Stimulated activated CD4-positive, alpha-beta T cell treated with anti-CD3 and anti-CD28 coated beads, Interleukin-1b, Interleukin-23, amount 100 ng/mL, for 4 hours (primary cell): ENCODE data around the gene SPAG4.

Experiments used
- DNase-seq, 2 donors: peaks; one replicate each; pipeline ENCODE4 v3.0.0-alpha.2; 2020; ENCODE audit warnings: low read depth in 2 of 2

The SPAG4 gene

GRCh38 chr20:35619196-35620095 lies 3.8 kb downstream of the SPAG4 start:
- DNase-seq = peak; percentile 60 to 74

GRCh38 chr20:35620818-35621559 lies 5.4 kb downstream of the SPAG4 start:
- DNase-seq = no peak

- DNase-seq = no peak
Observed at GRCh38 chr20:35621560-35621946, 5.9 kb downstream of the SPAG4 start.

GRCh38 chr20:35625584-35626385 lies 10.2 kb downstream of the SPAG4 start:
- DNase-seq = no peak

GRCh38 chr20:35626386-35627001 lies 10.9 kb downstream of the SPAG4 start:
- no peak for DNase-seq

- DNase-seq = no peak
Observed at GRCh38 chr20:35627121-35627520, 11.5 kb downstream of the SPAG4 start.

GRCh38 chr20:35629427-35630145 lies 14.0 kb downstream of the SPAG4 start:
- DNase-seq = no peak

GRCh38 chr20:35630636-35631035 lies 15.0 kb downstream of the SPAG4 start:
- no peak for DNase-seq

- DNase-seq = no peak
Observed at GRCh38 chr20:35632539-35633115, 17.0 kb downstream of the SPAG4 start.

GRCh38 chr20:35635652-35636051 lies 20.0 kb downstream of the SPAG4 start:
- no peak for DNase-seq

- no peak for DNase-seq
Observed at GRCh38 chr20:35636095-35636494, 20.5 kb downstream of the SPAG4 start.

GRCh38 chr20:35637276-35637675 lies 21.6 kb downstream of the SPAG4 start:
- no peak for DNase-seq

- no peak for DNase-seq
Observed at GRCh38 chr20:35638751-35639150, 23.1 kb downstream of the SPAG4 start.

- DNase-seq = no peak
Observed at GRCh38 chr20:35640724-35641123, 25.1 kb downstream of the SPAG4 start.

GRCh38 chr20:35641743-35642142 lies 26.1 kb downstream of the SPAG4 start:
- no peak for DNase-seq

- DNase-seq = no peak
Observed at GRCh38 chr20:35643045-35643444, 27.4 kb downstream of the SPAG4 start.

- no peak for DNase-seq
Observed at GRCh38 chr20:35644806-35645205, 29.2 kb downstream of the SPAG4 start.

GRCh38 chr20:35648836-35649235 lies 33.2 kb downstream of the SPAG4 start:
- DNase-seq = no peak

- no peak for DNase-seq
Observed at GRCh38 chr20:35650632-35651031, 35.0 kb downstream of the SPAG4 start.

- no peak for DNase-seq
Observed at GRCh38 chr20:35651958-35652357, 36.3 kb downstream of the SPAG4 start.
